Naive thymus-derived CD4-positive, alpha-beta T cell (primary cell): ENCODE data around the gene CYP2W1. TPM values are rescaled to one million over a fixed set of nuclear protein-coding genes. Genes with fewer than 3 reads are reported as not detected.

ENCODE experiments used
- ATAC-seq: fragments of 150-1000 bp; cut with Tn5 transposase; 2 replicates; pipeline ENCODE4 v1.10.0; 2021; ENCODE audit warnings: mild to moderate bottlenecking, moderate library complexity
- CTCF ChIA-PET: fragments of 350-600 bp; sonication (Branson Sonifier 250); formaldehyde crosslinking; loops from one replicate; lab custom pipeline; 2021; ENCODE audit warnings: antibody characterized with exemption; lab: Charles Lee
- POLR2A ChIA-PET: fragments of 350-600 bp; sonication (Branson Sonifier 250); formaldehyde crosslinking; loops from one replicate; lab custom pipeline; 2021; ENCODE audit warnings: antibody characterized with exemption, inconsistent platforms; lab: Charles Lee
- DNase-seq, 9 donors: peaks; one replicate each; pipeline versions ENCODE4 v3.0.0 to v3.0.0-alpha.2; 2020 to 2022; ENCODE audit warnings: mixed read lengths in 1 of 9
- H3K27ac ChIP-seq: one replicate; pipeline ENCODE4 v1.7.0; 2013; ENCODE audit warnings: mild to moderate bottlenecking, low read depth, low read length, moderate library complexity
- H3K27me3 ChIP-seq, 2 donors: one replicate each; pipeline ENCODE4 v1.7.0; 2013; ENCODE audit warnings: low read length in 2 of 2, mild to moderate bottlenecking in 2 of 2, moderate library complexity in 2 of 2; ENCODE audit not compliant: control insufficient read depth in 2 of 2, insufficient read depth in 2 of 2
- H3K36me3 ChIP-seq, 3 experiments: 1 replicate in 2 of 3; 2 replicates in 1 of 3; pipeline ENCODE4 v1.7.0; 2013; ENCODE audit warnings: low read length in 3 of 3, mild to moderate bottlenecking in 3 of 3, moderate library complexity in 1 of 3; ENCODE audit not compliant: insufficient read depth in 3 of 3, control insufficient read depth in 2 of 3
- H3K4me1 ChIP-seq, 2 donors: one replicate each; pipeline ENCODE4 v1.7.0; 2013; ENCODE audit warnings: low read length in 2 of 2, mild to moderate bottlenecking in 2 of 2, moderate library complexity in 1 of 2; ENCODE audit not compliant: control insufficient read depth in 2 of 2, insufficient read depth in 2 of 2
- H3K4me3 ChIP-seq: 2 replicates; pipeline ENCODE4 v1.7.0; 2013; ENCODE audit warnings: mild to moderate bottlenecking, low read length
- H3K9me3 ChIP-seq, 3 experiments: 1 replicate in 2 of 3; 2 replicates in 1 of 3; pipeline ENCODE4 v1.7.0; 2013; ENCODE audit warnings: low read length in 3 of 3; ENCODE audit not compliant: control insufficient read depth in 2 of 3
- H3K27ac Mint-ChIP-seq, 9 donors: one replicate each; pipeline ENCODE4 v1.8.0; 2020 to 2022; ENCODE audit warnings: mixed read lengths in 9 of 9, mild to moderate bottlenecking in 8 of 9, moderate library complexity in 5 of 9, inconsistent platforms in 2 of 9
- H3K27me3 Mint-ChIP-seq, 5 donors: one replicate each; pipeline ENCODE4 v1.8.0; 2021 to 2022; ENCODE audit warnings: mixed read lengths in 5 of 5, mild to moderate bottlenecking in 1 of 5
- H3K36me3 Mint-ChIP-seq, 5 donors: one replicate each; pipeline ENCODE4 v1.8.0; 2020 to 2022; ENCODE audit warnings: mixed read lengths in 5 of 5, mild to moderate bottlenecking in 3 of 5, inconsistent platforms in 1 of 5
- H3K4me1 Mint-ChIP-seq, 7 donors: one replicate each; pipeline ENCODE4 v1.8.0; 2020 to 2022; ENCODE audit warnings: mixed read lengths in 7 of 7, mild to moderate bottlenecking in 3 of 7, inconsistent platforms in 1 of 7
- H3K4me3 Mint-ChIP-seq, 10 donors: one replicate each; pipeline ENCODE4 v1.8.0; 2020 to 2022; ENCODE audit warnings: mild to moderate bottlenecking in 10 of 10, mixed read lengths in 10 of 10, moderate library complexity in 6 of 10, inconsistent platforms in 2 of 10
- H3K9me3 Mint-ChIP-seq, 11 donors: one replicate each; pipeline ENCODE4 v1.8.0; 2020 to 2022; ENCODE audit warnings: mixed read lengths in 11 of 11, mild to moderate bottlenecking in 4 of 11, inconsistent platforms in 1 of 11, moderate library complexity in 1 of 11
- intact Hi-C, 2 donors: fragments of 100-400 bp; cut with micrococcal nuclease; formaldehyde crosslinking; loops; one replicate each; pipeline ENCODE4 v1.15.1; 2023
- polyA plus RNA-seq, 2 donors: library from polyadenylated mRNA; unstranded; fragments of 300-500 nt; fragmentation: Illumina TruSeq; gene quantifications; one replicate each; pipeline ENCODE4 v1.2.3, GENCODE V29; 2021
- total RNA-seq, 6 experiments: library from RNA in 5 of 6; stranded (reverse) in 5 of 6; gene quantifications; 1 replicate in 5 of 6; 2 replicates in 1 of 6; pipeline ENCODE4 v1.2.3 and lab custom pipeline; 2021 to 2026

CYP2W1 gene
- total and polyA plus RNA-seq, 7 experiments from 2014 or later, result not detected

- H3K4me1 Mint-ChIP-seq, result peaks cover 0 to 17% (median 0%) of the 10 kb centered on the region in 7 donors
- no peak overlapping the region for H3K4me3 ChIP-seq
- no peak for ATAC-seq
Measured at GRCh38 chr7:951881-952547, 31.0 kb upstream of the CYP2W1 start.

DNA sequence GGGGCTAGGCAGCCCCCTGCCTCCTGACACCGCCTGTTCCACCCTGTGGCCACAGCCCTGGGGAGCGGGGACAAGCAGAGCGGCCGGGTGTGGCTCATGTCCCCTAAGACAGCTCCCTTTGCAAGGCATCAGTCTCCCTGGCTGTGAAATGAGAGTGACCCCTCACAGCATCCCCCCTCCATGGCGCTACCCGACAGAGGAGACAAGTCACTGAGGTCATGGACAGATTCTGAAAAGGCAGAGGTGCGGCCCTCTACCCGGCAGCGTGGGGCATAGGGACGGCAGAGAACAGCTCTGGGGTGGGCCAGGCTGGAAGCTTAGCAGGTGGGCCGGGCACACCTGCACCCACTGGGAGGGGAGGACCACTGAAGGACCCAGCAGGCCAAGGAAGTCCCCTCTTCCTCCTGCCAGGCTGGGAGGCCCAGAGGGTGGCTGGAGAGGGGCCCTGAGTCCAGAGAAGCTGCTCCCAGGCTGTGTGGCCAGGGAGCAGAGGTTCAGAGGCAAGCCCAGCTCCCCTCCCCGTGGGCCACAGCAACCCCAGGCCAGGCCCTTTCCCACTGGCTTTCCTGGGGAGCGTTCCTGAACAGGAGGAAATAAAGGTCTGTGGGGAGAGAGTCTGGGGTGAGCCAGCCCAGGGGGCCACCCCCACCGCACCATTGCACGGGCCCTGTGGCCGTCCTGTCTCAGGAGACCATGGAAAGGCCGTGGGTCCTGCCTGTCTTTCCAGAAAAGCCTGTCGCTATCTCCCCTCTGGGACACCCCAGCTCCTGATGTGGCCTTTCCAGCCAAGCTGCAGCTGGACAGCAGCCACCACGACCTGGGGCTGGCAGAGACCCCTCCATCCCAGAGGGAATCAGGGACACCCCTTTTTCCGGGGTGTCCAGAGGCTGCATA lies 30.2 kb upstream of the CYP2W1 start:
- ChIA-PET POLR2A (no interaction called here), CTCF (interaction anchor here (0.8 to 1.0 kb wide), 2 partner anchors 20 to 45 kb away, joined by 3 to 5 read pairs; no protein-coding TSS in a partner anchor)
- DNase-seq (no peak), ATAC-seq (no peak)
- no peak overlapping the region for H3K27ac ChIP-seq
- no peaks in the 10 kb centered on the region for H3K4me1 ChIP-seq
- peaks cover 0 to 2% (median 0%) of the 10 kb centered on the region in 5 donors for H3K36me3 Mint-ChIP-seq
- no peaks in the 10 kb centered on the region for H3K27me3 ChIP-seq
- intact Hi-C loops, result loop anchor here in 1 of 2 donors (5.0 kb wide), 2 partner anchors 180 to 630 kb away; no protein-coding TSS in a partner anchor
- H3K27ac Mint-ChIP-seq, result no peak overlapping the region
- H3K4me3 Mint-ChIP-seq, result peak overlapping the region in 7 of 10 donors; percentile 23 to 72 (median 52)
- no peak overlapping the region for H3K4me3 ChIP-seq
- H3K9me3 ChIP-seq, result no peaks in the 10 kb centered on the region
- H3K36me3 ChIP-seq, result no peaks in the 10 kb centered on the region
- H3K27me3 Mint-ChIP-seq, result peaks cover 0 to 13% (median 8%) of the 10 kb centered on the region in 5 donors
- peaks cover 0 to 1% (median 0%) of the 10 kb centered on the region in 11 donors for H3K9me3 Mint-ChIP-seq
- peaks cover 0 to 15% (median 0%) of the 10 kb centered on the region in 7 donors for H3K4me1 Mint-ChIP-seq

More at GRCh38 chr7:951881-952547, 31.0 kb upstream of the CYP2W1 start:
- Histone ChIP-seq H3K9me3 (no peaks in the 10 kb centered on the region), H3K4me1 (no peaks in the 10 kb centered on the region), H3K27ac (no peak overlapping the region), H3K36me3 (no peaks in the 10 kb centered on the region), H3K27me3 (no peaks in the 10 kb centered on the region)
- DNase-seq, result no peak
- Mint-ChIP-seq H3K27ac (no peak overlapping the region), H3K27me3 (peaks cover 0 to 13% (median 8%) of the 10 kb centered on the region in 5 donors), H3K9me3 (peaks cover 0 to 1% (median 0%) of the 10 kb centered on the region in 11 donors), H3K4me3 (peak overlapping the region in 5 of 10 donors; percentile 24 to 72 (median 62)), H3K36me3 (peaks cover 0 to 2% (median 0%) of the 10 kb centered on the region in 5 donors)
- intact Hi-C loops, result loop anchor here in 1 of 2 donors (5.0 kb wide), 2 partner anchors 180 to 630 kb away; no protein-coding TSS in a partner anchor
- CTCF ChIA-PET, result interaction anchor here (0.8 kb wide), 1 partner anchor 21 kb away, joined by 5 read pairs; no protein-coding TSS in a partner anchor
- POLR2A ChIA-PET, result no interaction called here

- Mint-ChIP-seq H3K36me3 (peaks cover 0 to 2% (median 0%) of the 10 kb centered on the region in 5 donors), H3K9me3 (no peaks in the 10 kb centered on the region), H3K27ac (no peak overlapping the region), H3K27me3 (peaks cover 0 to 13% (median 8%) of the 10 kb centered on the region in 5 donors), H3K4me3 (peak overlapping the region in 4 of 10 donors; percentile 10 to 62 (median 44)), H3K4me1 (peaks cover 0 to 14% (median 0%) of the 10 kb centered on the region in 7 donors)
- CTCF ChIA-PET, result interaction anchor here (0.6 to 1.0 kb wide), 2 partner anchors 46 kb away, joined by 3 read pairs; no protein-coding TSS in a partner anchor
- peak; percentile 50 for ATAC-seq
- intact Hi-C loops, result loop anchor here (1.0 to 5.0 kb wide), 5 partner anchors 30 to 631 kb away; no protein-coding TSS in a partner anchor
- POLR2A ChIA-PET, result no interaction called here
- no peaks in the 10 kb centered on the region for H3K27me3 ChIP-seq
- no peaks in the 10 kb centered on the region for H3K9me3 ChIP-seq
- H3K4me1 ChIP-seq, result no peaks in the 10 kb centered on the region
- no peak overlapping the region for H3K27ac ChIP-seq
- peak in 1 of 9 donors; percentile 49 for DNase-seq
- H3K36me3 ChIP-seq, result no peaks in the 10 kb centered on the region
- H3K4me3 ChIP-seq, result no peak overlapping the region
Measured at GRCh38 chr7:953547-954327, 29.2 kb upstream of the CYP2W1 start.

DNA sequence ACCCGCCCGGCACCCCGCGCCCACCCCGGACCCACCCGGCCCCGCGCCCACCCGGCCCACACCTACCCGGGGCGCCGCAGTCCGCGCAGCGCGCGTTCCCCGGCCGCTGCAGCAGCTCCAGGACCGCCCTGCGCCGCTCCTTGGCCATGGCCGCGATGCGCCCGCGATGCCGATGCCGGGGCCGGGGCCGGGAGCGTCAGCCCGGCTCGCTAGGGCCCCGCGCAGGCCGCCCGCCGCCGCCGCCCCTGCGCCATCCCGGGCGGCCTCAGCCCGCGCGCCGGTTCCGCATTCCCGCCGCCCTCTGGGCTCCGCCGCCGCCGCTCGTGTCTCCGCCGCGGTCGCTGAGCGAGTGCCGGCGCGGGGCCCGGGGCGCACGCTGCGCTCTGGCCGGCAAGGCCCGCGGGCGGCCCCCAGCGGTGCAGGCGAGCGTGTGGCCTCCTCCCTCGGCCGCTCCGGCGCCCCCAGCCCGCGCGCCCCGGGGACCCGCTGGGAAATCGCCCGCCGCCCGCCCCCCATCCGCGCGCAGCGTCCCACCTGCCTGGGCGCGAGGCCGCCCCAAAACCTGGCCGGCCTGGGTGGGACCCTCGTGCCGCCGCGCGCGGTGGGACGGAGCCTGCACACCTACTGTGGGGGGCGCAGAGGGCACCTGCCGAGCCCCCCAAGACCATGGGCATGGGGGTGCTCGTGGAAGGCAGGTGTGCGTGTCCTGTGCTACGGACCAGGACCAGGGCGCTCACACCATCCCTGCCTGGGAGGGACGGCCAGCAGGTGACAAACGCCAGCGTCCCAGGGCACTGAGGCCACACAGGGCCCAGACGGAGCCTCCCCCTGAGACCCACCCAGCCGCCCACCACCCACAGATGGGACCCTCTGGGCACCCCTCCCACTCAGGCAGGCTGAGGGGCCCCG lies 28.4 kb upstream of the CYP2W1 start, which contains the start of gene ADAP1:
ADAP1 (minus strand) TSS at position 351 of the 909 bp plus-strand sequence; CDS start at position 148, 203 bp downstream.
- ChIA-PET POLR2A (interaction anchor here (1.3 kb wide), 1 partner anchor 46 kb away, joined by 3 read pairs; no protein-coding TSS in a partner anchor), CTCF (interaction anchor here (0.6 kb wide), 1 partner anchor 47 kb away, joined by 3 read pairs; no protein-coding TSS in a partner anchor)
- ATAC-seq, result peak; percentile 84
- no peaks in the 10 kb centered on the region for H3K9me3 ChIP-seq
- H3K36me3 ChIP-seq, result no peaks in the 10 kb centered on the region
- Mint-ChIP-seq H3K36me3 (peaks cover 0 to 2% (median 0%) of the 10 kb centered on the region in 5 donors), H3K9me3 (no peaks in the 10 kb centered on the region), H3K27ac (peak within 1 kb of the TSS in 2 of 9 donors; percentile 32 to 33), H3K4me3 (peak within 1 kb of the TSS; percentile 51 to 86 (median 65)), H3K27me3 (peaks cover 0 to 13% (median 8%) of the 10 kb centered on the region in 5 donors), H3K4me1 (peaks cover 0 to 12% (median 0%) of the 10 kb centered on the region in 7 donors)
- no peak within 1 kb of the TSS for H3K4me3 ChIP-seq
- no peak within 1 kb of the TSS for H3K27ac ChIP-seq
- H3K4me1 ChIP-seq, result no peaks in the 10 kb centered on the region
- no peaks in the 10 kb centered on the region for H3K27me3 ChIP-seq
- intact Hi-C loops, result loop anchor here (1.0 to 5.0 kb wide), 5 partner anchors 31 to 632 kb away; no protein-coding TSS in a partner anchor
- DNase-seq, result peak in 7 of 9 donors; percentile 41 to 76 (median 56)

- no peaks in the 10 kb centered on the region for H3K4me1 ChIP-seq
Measured at GRCh38 chr7:956031-956430, 26.9 kb upstream of the CYP2W1 start.

More at GRCh38 chr7:956031-956430, 26.9 kb upstream of the CYP2W1 start:
- H3K27ac Mint-ChIP-seq, result no peak overlapping the region
- peaks cover 0 to 13% (median 8%) of the 10 kb centered on the region in 5 donors for H3K27me3 Mint-ChIP-seq
- ATAC-seq (no peak), DNase-seq (no peak)
- Histone ChIP-seq H3K36me3 (no peaks in the 10 kb centered on the region), H3K27ac (no peak overlapping the region), H3K9me3 (no peaks in the 10 kb centered on the region), H3K27me3 (no peaks in the 10 kb centered on the region), H3K4me3 (no peak overlapping the region)
- ChIA-PET CTCF (interaction anchor here (0.6 to 1.3 kb wide), 3 partner anchors 46 to 310 kb away, joined by 5 to 6 read pairs (median 6); no protein-coding TSS in a partner anchor), POLR2A (no interaction called here)
- no peaks in the 10 kb centered on the region for H3K9me3 Mint-ChIP-seq
- peaks cover 0 to 15% (median 0%) of the 10 kb centered on the region in 7 donors for H3K4me1 Mint-ChIP-seq
- H3K36me3 Mint-ChIP-seq, result no peaks in the 10 kb centered on the region
- peak overlapping the region; percentile 32 to 80 (median 70) for H3K4me3 Mint-ChIP-seq
- intact Hi-C loops, result no loop called here
